Mesodermal cell (in vitro differentiated cells): ENCODE data around the gene GPC5.
"Not testable (repeated sequence)": the region's sequence is repeated elsewhere in the genome, so short reads cannot be mapped to it uniquely, and the experiment has no call there.

Source experiments
- H3K27ac ChIP-seq: 2 replicates; pipeline ENCODE4 v1.7.0; 2013; ENCODE audit warnings: mild to moderate bottlenecking, low read depth, low read length, moderate library complexity; ENCODE audit not compliant: severe bottlenecking
- H3K36me3 ChIP-seq: 2 replicates; pipeline ENCODE4 v1.7.1; 2013; ENCODE audit warnings: mild to moderate bottlenecking, low read length, moderate library complexity; ENCODE audit not compliant: control insufficient read depth, insufficient read depth
- H3K4me1 ChIP-seq: one replicate; pipeline ENCODE4 v1.7.1; 2013; ENCODE audit warnings: mild to moderate bottlenecking, low read length; ENCODE audit not compliant: insufficient read depth, control insufficient read depth, poor library complexity, severe bottlenecking
- H3K4me3 ChIP-seq: 2 replicates; pipeline ENCODE4 v1.7.0; 2013; ENCODE audit warnings: low read length, control low read depth, mild to moderate bottlenecking; ENCODE audit not compliant: insufficient read depth, poor library complexity, severe bottlenecking; ENCODE audit errors: extremely low read depth
- H3K9me3 ChIP-seq: 2 replicates; pipeline ENCODE4 v1.7.1; 2013; ENCODE audit warnings: mild to moderate bottlenecking, low read length, moderate library complexity; ENCODE audit not compliant: control insufficient read depth
- WGBS, 2 experiments: methylation state at CpG; one replicate each; pipeline ENCODE4 v1.1.5; 2013; ENCODE audit warnings: missing lambda C conversion rate in 2 of 2; ENCODE audit not compliant: insufficient coverage in 2 of 2; 5-methylcytosine and 5-hydroxymethylcytosine counted together

Gene GPC5

DNA sequence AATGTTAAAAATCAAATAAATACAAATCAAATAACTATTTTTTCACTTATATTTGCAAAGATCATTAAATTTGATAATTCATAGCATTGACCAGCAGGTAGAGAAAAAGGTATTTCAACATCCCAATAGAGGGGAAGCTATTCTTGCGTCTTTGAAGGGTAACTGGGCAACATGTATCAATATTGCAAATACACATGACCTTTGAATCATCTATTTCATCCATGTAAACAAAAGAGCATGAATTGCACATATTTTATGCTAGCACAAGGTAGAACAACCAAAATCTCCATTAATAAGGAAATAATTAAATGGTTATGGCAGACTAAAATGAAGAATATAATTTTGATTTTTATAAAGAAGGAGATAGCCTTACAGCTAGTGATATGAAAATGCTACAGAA is 372.8 kb downstream of the GPC5 start:
- Histone ChIP-seq H3K36me3 (no peaks in the 10 kb centered on the region), H3K27ac (no peak overlapping the region), H3K4me1 (peaks cover 10% of the 10 kb centered on the region), H3K9me3 (no peaks in the 10 kb centered on the region), H3K4me3 (no peak overlapping the region)
- WGBS, 2 experiments: no CpG with 5 or more reads among the region's 1 CpG

DNA sequence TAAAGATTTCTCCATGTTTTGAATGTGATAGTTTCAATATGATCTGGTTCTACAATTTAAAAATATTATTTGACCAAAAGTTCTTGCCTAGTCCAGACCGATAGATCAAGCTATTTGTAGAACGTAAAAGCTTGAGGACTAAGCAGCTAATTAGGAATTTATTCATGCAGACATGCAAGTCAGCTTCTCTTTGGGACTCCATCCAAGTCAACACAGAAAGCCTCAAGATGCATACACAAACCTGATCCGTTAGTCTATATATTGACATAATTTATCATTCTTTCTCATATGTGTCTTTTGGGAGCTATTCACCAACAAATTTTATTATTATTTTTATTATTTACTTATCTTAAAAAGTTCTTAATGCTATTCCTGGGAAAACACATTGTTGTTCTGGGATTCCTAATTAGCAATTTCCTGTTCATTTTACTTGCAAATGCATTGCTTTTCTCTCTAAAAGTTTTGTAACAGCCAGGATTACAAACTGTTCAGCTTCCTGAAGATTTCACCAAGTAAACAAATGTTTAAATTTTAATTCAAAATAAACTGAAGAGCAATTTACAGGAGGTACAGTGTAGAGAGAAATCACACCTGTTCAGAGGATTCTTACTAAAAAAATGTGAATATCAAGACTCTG is 375.3 kb downstream of the GPC5 start:
- Histone ChIP-seq H3K9me3 (no peaks in the 10 kb centered on the region), H3K4me1 (peaks cover 10% of the 10 kb centered on the region), H3K27ac (no peak overlapping the region), H3K4me3 (no peak overlapping the region), H3K36me3 (no peaks in the 10 kb centered on the region)
- no CpG with 5 or more reads among the region's 3 CpGs for WGBS, 2 experiments

GRCh38 chr13:91774397-91774796 is 376.0 kb downstream of the GPC5 start:
- Histone ChIP-seq H3K27ac (no peak overlapping the region), H3K4me3 (no peak overlapping the region), H3K4me1 (peaks cover 10% of the 10 kb centered on the region), H3K9me3 (no peaks in the 10 kb centered on the region), H3K36me3 (no peaks in the 10 kb centered on the region)
- WGBS, 2 experiments: 100% methylated on average over 1 to 2 of the region's 3 CpGs

GRCh38 chr13:91776611-91777193 is 378.3 kb downstream of the GPC5 start:
- H3K9me3 ChIP-seq: no peaks in the 10 kb centered on the region
- H3K27ac ChIP-seq: no peak overlapping the region
- H3K36me3 ChIP-seq: no peaks in the 10 kb centered on the region
- WGBS, 2 experiments: 83 to 100% methylated on average over 1 to 2 of the region's 2 CpGs
- no peaks in the 10 kb centered on the region for H3K4me1 ChIP-seq
- H3K4me3 ChIP-seq: no peak overlapping the region

DNA sequence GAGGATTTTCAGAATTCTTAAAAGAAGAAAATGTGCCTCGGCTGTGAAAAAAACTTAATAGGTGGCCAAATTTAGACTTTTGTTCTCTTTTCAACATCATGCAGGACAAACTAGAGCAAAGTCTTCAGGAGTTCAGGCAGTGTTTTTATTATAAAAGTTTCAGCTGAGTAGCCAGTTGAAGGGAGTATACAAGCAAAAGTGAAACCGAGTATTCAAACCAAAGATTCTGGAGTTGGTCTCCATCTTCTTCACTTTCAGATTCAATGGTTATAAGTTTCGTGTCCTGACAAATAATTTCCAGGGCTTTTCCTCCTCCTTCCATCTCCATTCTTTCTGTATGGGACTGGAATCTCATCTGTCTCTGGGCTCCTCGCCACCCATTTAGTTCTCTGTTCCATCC is 379.7 kb downstream of the GPC5 start:
- Histone ChIP-seq H3K27ac (no peak overlapping the region), H3K9me3 (no peaks in the 10 kb centered on the region), H3K4me3 (no peak overlapping the region), H3K36me3 (no peaks in the 10 kb centered on the region), H3K4me1 (no peaks in the 10 kb centered on the region)
- 80 to 96% methylated on average over 2 to 4 of the region's 4 CpGs for WGBS, 2 experiments

GRCh38 chr13:91781982-91782691 is 383.7 kb downstream of the GPC5 start:
- H3K36me3 ChIP-seq, H3K27ac ChIP-seq, H3K4me3 ChIP-seq, H3K9me3 ChIP-seq, H3K4me1 ChIP-seq: not testable (repeated sequence)
- WGBS, 2 experiments: 54 to 80% methylated on average over 1 to 2 of the region's 7 CpGs

DNA sequence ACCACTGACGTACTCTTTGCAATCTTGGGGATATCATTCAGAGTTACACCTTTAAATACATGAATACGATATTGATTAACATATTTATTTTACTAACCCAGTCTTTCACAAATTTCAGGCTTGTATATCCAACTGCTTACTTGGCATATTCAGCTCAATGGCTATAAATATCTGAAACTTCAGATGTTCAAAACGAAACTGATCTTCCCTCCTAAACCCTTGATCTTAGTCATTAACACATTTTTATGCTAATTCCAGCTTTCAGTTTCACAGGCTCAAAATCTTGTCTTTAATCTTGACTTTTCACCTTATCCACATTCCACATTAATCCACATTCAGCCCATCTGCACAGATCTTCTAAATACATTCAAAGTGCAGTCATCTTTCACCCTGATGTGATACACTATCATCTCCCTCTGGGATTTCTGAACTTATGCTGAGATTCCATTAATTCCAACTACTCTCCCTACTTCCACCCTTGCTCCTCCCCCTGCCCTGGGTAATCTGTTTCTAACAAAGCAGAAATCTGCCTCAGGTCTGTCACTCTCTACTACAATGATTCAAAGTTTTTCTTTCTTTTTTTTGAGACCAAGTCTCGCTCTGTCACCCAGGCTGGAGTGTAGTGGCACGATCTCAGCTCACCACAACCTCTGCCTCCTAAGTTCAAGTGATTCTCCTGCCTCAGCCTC is 387.2 kb downstream of the GPC5 start:
- Histone ChIP-seq H3K27ac (no peak overlapping the region), H3K4me3 (no peak overlapping the region), H3K36me3 (no peaks in the 10 kb centered on the region), H3K4me1 (no peaks in the 10 kb centered on the region), H3K9me3 (no peaks in the 10 kb centered on the region)
- 77 to 86% methylated on average over 3 to 5 of the region's 5 CpGs for WGBS, 2 experiments

DNA sequence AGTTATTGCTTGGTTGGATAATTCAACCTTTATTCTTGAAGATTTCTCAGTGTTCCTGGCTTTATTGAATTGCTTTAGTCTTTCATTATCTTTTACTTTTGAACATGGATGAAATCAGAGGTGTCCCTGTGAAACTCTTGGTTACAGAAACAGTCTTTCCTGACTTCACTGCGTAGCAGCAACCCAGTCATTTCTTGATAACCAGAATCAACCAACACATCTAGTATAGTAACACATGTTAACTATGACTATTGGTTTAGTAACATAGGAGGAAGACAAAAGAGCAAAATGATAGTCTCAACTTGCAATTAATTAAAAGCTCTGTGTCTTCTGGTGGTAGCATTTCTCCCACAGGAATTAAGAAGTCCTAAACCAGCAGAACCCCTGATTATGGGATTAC is 393.6 kb downstream of the GPC5 start:
- no peaks in the 10 kb centered on the region for H3K36me3 ChIP-seq
- no peaks in the 10 kb centered on the region for H3K9me3 ChIP-seq
- H3K27ac ChIP-seq: no peak overlapping the region
- no peaks in the 10 kb centered on the region for H3K4me1 ChIP-seq
- H3K4me3 ChIP-seq: no peak overlapping the region
- no CpG with 5 or more reads among the region's 1 CpG for WGBS, 2 experiments

- Histone ChIP-seq H3K4me1 (no peaks in the 10 kb centered on the region), H3K27ac (no peak overlapping the region), H3K4me3 (no peak overlapping the region), H3K36me3 (no peaks in the 10 kb centered on the region), H3K9me3 (no peaks in the 10 kb centered on the region)
- 74 to 84% methylated on average over 9 to 10 of the region's 11 CpGs for WGBS, 2 experiments
Measured at GRCh38 chr13:91797567-91797966, 399.1 kb downstream of the GPC5 start.

DNA sequence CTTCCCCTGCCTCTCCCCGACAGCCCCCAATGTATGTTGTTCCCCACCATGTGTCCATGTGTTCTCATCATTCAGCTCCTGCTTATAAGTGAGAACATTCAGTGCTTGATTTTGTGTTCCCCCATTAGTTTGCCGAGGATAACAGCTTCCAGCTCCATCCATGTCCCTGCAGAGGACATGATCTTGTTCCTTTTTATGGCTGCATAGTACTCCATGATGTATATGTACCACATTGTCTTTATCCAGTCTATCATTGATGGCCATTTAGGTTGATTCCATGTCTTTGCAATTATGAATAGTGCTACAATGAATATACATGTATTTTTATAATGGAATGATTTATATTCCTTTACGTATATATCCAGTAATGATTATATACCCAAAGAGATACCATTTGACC is 399.9 kb downstream of the GPC5 start:
- H3K4me3 ChIP-seq, H3K4me1 ChIP-seq, H3K27ac ChIP-seq, H3K9me3 ChIP-seq, H3K36me3 ChIP-seq: not testable (repeated sequence)
- 71 to 90% methylated on average over 2 of the region's 3 CpGs for WGBS, 2 experiments
